Mesodermal cell (in vitro differentiated cells): ENCODE measurements around the gene C16orf74.

Source experiments
- H3K27ac ChIP-seq: 2 replicates; pipeline ENCODE4 v1.7.0; 2013; ENCODE audit warnings: mild to moderate bottlenecking, low read depth, low read length, moderate library complexity; ENCODE audit not compliant: severe bottlenecking
- H3K36me3 ChIP-seq: 2 replicates; pipeline ENCODE4 v1.7.1; 2013; ENCODE audit warnings: mild to moderate bottlenecking, low read length, moderate library complexity; ENCODE audit not compliant: control insufficient read depth, insufficient read depth
- H3K4me1 ChIP-seq: one replicate; pipeline ENCODE4 v1.7.1; 2013; ENCODE audit warnings: mild to moderate bottlenecking, low read length; ENCODE audit not compliant: insufficient read depth, control insufficient read depth, poor library complexity, severe bottlenecking
- H3K4me3 ChIP-seq: 2 replicates; pipeline ENCODE4 v1.7.0; 2013; ENCODE audit warnings: low read length, control low read depth, mild to moderate bottlenecking; ENCODE audit not compliant: insufficient read depth, poor library complexity, severe bottlenecking; ENCODE audit errors: extremely low read depth
- H3K9me3 ChIP-seq: 2 replicates; pipeline ENCODE4 v1.7.1; 2013; ENCODE audit warnings: mild to moderate bottlenecking, low read length, moderate library complexity; ENCODE audit not compliant: control insufficient read depth
- WGBS, 2 experiments: methylation state at CpG; one replicate each; pipeline ENCODE4 v1.1.5; 2013; ENCODE audit warnings: missing lambda C conversion rate in 2 of 2; ENCODE audit not compliant: insufficient coverage in 2 of 2; 5-methylcytosine and 5-hydroxymethylcytosine counted together

Gene C16orf74

GRCh38 chr16:85678821-85679220 lies 72.1 kb downstream of the C16orf74 start:
- H3K36me3 ChIP-seq: peaks cover 66% of the 10 kb centered on the region
- H3K4me1 ChIP-seq: no peaks in the 10 kb centered on the region
- H3K4me3 ChIP-seq: no peak overlapping the region
- 80 to 88% methylated on average over 2 to 4 of the region's 5 CpGs for WGBS, 2 experiments
- no peaks in the 10 kb centered on the region for H3K9me3 ChIP-seq
- H3K27ac ChIP-seq: no peak overlapping the region

GRCh38 chr16:85678016-85678415 lies 72.9 kb downstream of the C16orf74 start:
- 86 to 87% methylated on average over 3 to 8 of the region's 8 CpGs for WGBS, 2 experiments
- Histone ChIP-seq H3K4me3 (no peak overlapping the region), H3K36me3 (peaks cover 74% of the 10 kb centered on the region), H3K27ac (no peak overlapping the region), H3K4me1 (no peaks in the 10 kb centered on the region), H3K9me3 (no peaks in the 10 kb centered on the region)

- WGBS, 2 experiments: 85 to 88% methylated on average over 5 to 6 of the region's 6 CpGs
- no peak overlapping the region for H3K4me3 ChIP-seq
- no peaks in the 10 kb centered on the region for H3K9me3 ChIP-seq
- H3K4me1 ChIP-seq: no peaks in the 10 kb centered on the region
- H3K36me3 ChIP-seq: peaks cover 79% of the 10 kb centered on the region
- no peak overlapping the region for H3K27ac ChIP-seq
These were observed 73.4 kb downstream of the C16orf74 start for GRCh38 chr16:85677383-85677967.

GRCh38 chr16:85676466-85676865 lies 74.4 kb downstream of the C16orf74 start:
- H3K4me3 ChIP-seq: no peak overlapping the region
- H3K4me1 ChIP-seq: no peaks in the 10 kb centered on the region
- no peak overlapping the region for H3K27ac ChIP-seq
- peaks cover 89% of the 10 kb centered on the region for H3K36me3 ChIP-seq
- H3K9me3 ChIP-seq: no peaks in the 10 kb centered on the region
- WGBS, 2 experiments: 87 to 100% methylated on average over 4 to 6 of the region's 7 CpGs

- no peak overlapping the region for H3K4me3 ChIP-seq
- 77 to 84% methylated on average over 2 to 3 of the region's 4 CpGs for WGBS, 2 experiments
These were observed 75.5 kb downstream of the C16orf74 start for GRCh38 chr16:85675251-85675874.

GRCh38 chr16:85674828-85675227 lies 76.1 kb downstream of the C16orf74 start:
- peaks cover 89% of the 10 kb centered on the region for H3K36me3 ChIP-seq
- no peaks in the 10 kb centered on the region for H3K4me1 ChIP-seq
- H3K27ac ChIP-seq: no peak overlapping the region
- no peak overlapping the region for H3K4me3 ChIP-seq
- WGBS, 2 experiments: 93 to 100% methylated on average over 5 to 6 of the region's 6 CpGs
- H3K9me3 ChIP-seq: no peaks in the 10 kb centered on the region

More at GRCh38 chr16:85675251-85675874, 75.5 kb downstream of the C16orf74 start:
- Histone ChIP-seq H3K27ac (no peak overlapping the region), H3K9me3 (no peaks in the 10 kb centered on the region), H3K4me1 (no peaks in the 10 kb centered on the region), H3K36me3 (peaks cover 88% of the 10 kb centered on the region)

- H3K36me3 ChIP-seq: peaks cover 90% of the 10 kb centered on the region
- no peaks in the 10 kb centered on the region for H3K4me1 ChIP-seq
- WGBS, 2 experiments: 90 to 100% methylated on average over 1 to 3 of the region's 4 CpGs
- no peak overlapping the region for H3K27ac ChIP-seq
- H3K4me3 ChIP-seq: no peak overlapping the region
- H3K9me3 ChIP-seq: no peaks in the 10 kb centered on the region
These were observed 76.5 kb downstream of the C16orf74 start for GRCh38 chr16:85674418-85674755.

GRCh38 chr16:85673529-85674417 lies 77.1 kb downstream of the C16orf74 start:
- H3K9me3 ChIP-seq: no peaks in the 10 kb centered on the region
- H3K4me3 ChIP-seq: no peak overlapping the region
- H3K36me3 ChIP-seq: peaks cover 96% of the 10 kb centered on the region
- no peak overlapping the region for H3K27ac ChIP-seq
- 98% methylated on average over 14 to 17 of the region's 19 CpGs for WGBS, 2 experiments
- H3K4me1 ChIP-seq: no peaks in the 10 kb centered on the region

GRCh38 chr16:85670840-85671239 lies 80.1 kb downstream of the C16orf74 start:
- Histone ChIP-seq H3K27ac (no peak overlapping the region), H3K36me3 (peaks cover 96% of the 10 kb centered on the region), H3K4me1 (no peaks in the 10 kb centered on the region), H3K9me3 (no peaks in the 10 kb centered on the region), H3K4me3 (no peak overlapping the region)
- 96 to 97% methylated on average over 12 to 13 of the region's 14 CpGs for WGBS, 2 experiments

- Histone ChIP-seq H3K36me3 (peaks cover 95% of the 10 kb centered on the region), H3K4me1 (no peaks in the 10 kb centered on the region), H3K27ac (no peak overlapping the region), H3K4me3 (no peak overlapping the region), H3K9me3 (no peaks in the 10 kb centered on the region)
- WGBS, 2 experiments: 92 to 97% methylated on average over 7 to 10 of the region's 10 CpGs
These were observed 82.0 kb downstream of the C16orf74 start for GRCh38 chr16:85668676-85669424.
